ENCODE results near the gene SELENOK. TPM values are rescaled to one million over a fixed set of nuclear protein-coding genes. Genes with fewer than 3 reads are reported as not detected.

SELENOK gene
- total RNA-seq: 10 to 100 TPM; 47.0 to 47.1 TPM
- 88.0 TPM for polyA plus RNA-seq (2013, experiment 1 of 2)
- 85.5 TPM for polyA plus RNA-seq (2013, experiment 2 of 2)
- long read RNA-seq, experiment 1, transcript SELENOK-204 (5 exons, 1,633 nt): major isoform, 22 of 28 reads
- long read RNA-seq, experiment 1, partial matches to known transcripts: 1 of 28 reads
- long read RNA-seq, experiment 1, other reads (novel, unspliced or antisense): 5 of 28 reads
- long read RNA-seq, experiment 2, transcript SELENOK-204 (5 exons, 1,633 nt): major isoform, 102 of 103 reads
- long read RNA-seq, experiment 2, partial matches to known transcripts: 1 of 103 reads
- long read RNA-seq, experiment 2, other reads (novel, unspliced or antisense): 0 of 103 reads
- long read RNA-seq, experiment 3, transcript SELENOK-204 (5 exons, 1,633 nt): major isoform, 47 of 51 reads
- long read RNA-seq, experiment 3, partial matches to known transcripts: 1 of 51 reads
- long read RNA-seq, experiment 3, other reads (novel, unspliced or antisense): 3 of 51 reads
- long read RNA-seq, experiment 4, transcript SELENOK-204 (5 exons, 1,633 nt): major isoform, 90 of 92 reads
- long read RNA-seq, experiment 4, partial matches to known transcripts: 1 of 92 reads
- long read RNA-seq, experiment 4, other reads (novel, unspliced or antisense): 1 of 92 reads

DNA sequence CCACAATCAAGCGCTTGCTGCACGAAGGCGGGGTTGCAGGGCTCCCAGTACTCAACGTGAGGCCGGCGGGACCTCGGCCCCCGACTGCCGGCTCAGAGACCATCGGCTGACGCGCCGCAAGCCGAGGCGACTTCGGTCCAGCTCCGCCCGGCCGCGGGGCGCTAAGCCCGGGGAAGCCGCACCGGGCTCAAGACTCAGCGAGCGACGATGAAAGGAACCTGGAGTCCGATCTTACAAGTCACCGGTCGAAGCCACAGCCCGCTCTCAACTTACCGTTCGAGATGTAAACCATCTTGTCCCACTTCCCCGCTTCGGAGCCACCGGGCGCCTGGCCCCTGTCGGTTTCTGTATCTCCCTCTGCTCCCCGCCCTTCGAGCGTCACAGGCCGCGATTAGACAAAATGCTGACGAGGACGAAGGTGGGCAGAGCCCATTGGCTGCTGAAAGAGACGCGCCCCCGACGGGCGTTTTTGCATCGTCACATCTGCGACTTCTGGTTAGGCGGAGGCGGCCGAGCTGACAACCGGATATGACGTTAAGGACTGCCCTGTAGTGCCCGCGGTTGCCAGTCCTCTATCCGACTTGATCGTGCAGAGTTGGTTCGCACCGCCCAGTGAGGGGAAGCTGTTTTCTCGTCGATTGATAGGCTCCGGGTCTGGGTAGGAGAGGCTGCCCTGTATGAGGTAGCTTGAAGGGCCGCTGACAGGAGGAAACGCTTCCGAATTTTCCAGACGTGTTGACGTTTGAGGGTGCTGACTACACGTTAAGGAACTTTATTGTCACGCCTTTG is at the start of gene SELENOK:
TSS of gene SELENOK (minus strand) at position 363 of the 789 bp plus-strand sequence.
- H3K36me3 Mint-ChIP-seq (ENCODE audit: low read depth): peaks cover 18% of the 10 kb centered on the region
- 0 to 2% methylated on average over 29 to 73 of the region's 73 CpGs for WGBS, 2 experiments (ENCODE audit: insufficient coverage in 1 of 2, insufficient read length in 1 of 2)
- H3K27ac Mint-ChIP-seq: peak within 1 kb of the TSS; percentile 100
- Histone ChIP-seq H3K27me3 (ENCODE audit: control insufficient read depth, insufficient read depth, low read length, poor library complexity, severe bottlenecking) (peaks cover 24% of the 10 kb centered on the region), H3K9ac (ENCODE audit: extremely low read depth, low read length, poor library complexity, severe bottlenecking) (peak within 1 kb of the TSS; percentile 96), H3K4me3 (ENCODE audit: low read length) (peak within 1 kb of the TSS; percentile 98), H3K4me1 (ENCODE audit: control insufficient read depth, insufficient read depth, low read length) (no peaks in the 10 kb centered on the region), H3K27ac (ENCODE audit: low read depth, low read length) (peak within 1 kb of the TSS; percentile 86), H3K36me3 (ENCODE audit: control insufficient read depth, insufficient read depth, low read length) (peaks cover 18% of the 10 kb centered on the region), H3K9me3 (ENCODE audit: control insufficient read depth, low read length) (no peaks in the 10 kb centered on the region)
- H3K4me1 Mint-ChIP-seq: peaks cover 16% of the 10 kb centered on the region
- H3K9me3 Mint-ChIP-seq: no peaks in the 10 kb centered on the region
- DNase-seq: peak; percentile 99
- TF ChIP-seq, protein P1, sequence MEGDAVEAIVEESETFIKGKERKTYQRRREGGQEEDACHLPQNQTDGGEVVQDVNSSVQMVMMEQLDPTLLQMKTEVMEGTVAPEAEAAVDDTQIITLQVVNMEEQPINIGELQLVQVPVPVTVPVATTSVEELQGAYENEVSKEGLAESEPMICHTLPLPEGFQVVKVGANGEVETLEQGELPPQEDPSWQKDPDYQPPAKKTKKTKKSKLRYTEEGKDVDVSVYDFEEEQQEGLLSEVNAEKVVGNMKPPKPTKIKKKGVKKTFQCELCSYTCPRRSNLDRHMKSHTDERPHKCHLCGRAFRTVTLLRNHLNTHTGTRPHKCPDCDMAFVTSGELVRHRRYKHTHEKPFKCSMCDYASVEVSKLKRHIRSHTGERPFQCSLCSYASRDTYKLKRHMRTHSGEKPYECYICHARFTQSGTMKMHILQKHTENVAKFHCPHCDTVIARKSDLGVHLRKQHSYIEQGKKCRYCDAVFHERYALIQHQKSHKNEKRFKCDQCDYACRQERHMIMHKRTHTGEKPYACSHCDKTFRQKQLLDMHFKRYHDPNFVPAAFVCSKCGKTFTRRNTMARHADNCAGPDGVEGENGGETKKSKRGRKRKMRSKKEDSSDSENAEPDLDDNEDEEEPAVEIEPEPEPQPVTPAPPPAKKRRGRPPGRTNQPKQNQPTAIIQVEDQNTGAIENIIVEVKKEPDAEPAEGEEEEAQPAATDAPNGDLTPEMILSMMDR (conservative IDR thresholded peaks at IDR 0.05): no peak
- peaks cover 24% of the 10 kb centered on the region for H3K27me3 Mint-ChIP-seq (ENCODE audit: insufficient read depth)
- peak within 1 kb of the TSS; percentile 92 for H3K4me3 Mint-ChIP-seq

DNA sequence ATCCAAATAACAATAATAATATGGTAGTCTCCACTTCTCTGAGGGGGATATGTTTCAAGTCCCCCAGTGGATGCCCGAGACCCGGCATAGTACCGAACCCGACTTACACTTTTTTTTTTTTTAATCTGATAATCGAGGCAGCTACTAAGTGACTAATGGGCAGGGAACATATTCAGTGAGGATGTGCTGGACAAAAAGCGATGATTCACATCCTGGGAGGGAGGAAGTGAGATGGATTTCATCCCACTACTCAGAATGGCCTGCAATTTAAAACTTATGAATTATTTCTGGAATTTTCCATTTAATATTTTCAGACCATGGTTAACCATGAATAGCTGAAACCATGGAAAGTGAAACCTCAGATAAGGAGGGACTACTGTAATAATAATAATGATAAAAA is 49.5 kb upstream of the SELENOK start:
- H3K36me3 Mint-ChIP-seq (ENCODE audit: low read depth): peaks cover under 1% of the 10 kb centered on the region
- no peak overlapping the region for H3K27ac Mint-ChIP-seq
- 94 to 100% methylated on average over 1 to 6 of the region's 6 CpGs for WGBS, 2 experiments (ENCODE audit: insufficient coverage in 1 of 2, insufficient read length in 1 of 2)
- H3K4me3 Mint-ChIP-seq: no peak overlapping the region
- Histone ChIP-seq H3K27me3 (ENCODE audit: control insufficient read depth, insufficient read depth, low read length, poor library complexity, severe bottlenecking) (peaks cover 85% of the 10 kb centered on the region), H3K9ac (ENCODE audit: extremely low read depth, low read length, poor library complexity, severe bottlenecking) (no peak overlapping the region), H3K36me3 (ENCODE audit: control insufficient read depth, insufficient read depth, low read length) (no peaks in the 10 kb centered on the region), H3K4me1 (ENCODE audit: control insufficient read depth, insufficient read depth, low read length) (no peaks in the 10 kb centered on the region), H3K9me3 (ENCODE audit: control insufficient read depth, low read length) (peaks cover 12% of the 10 kb centered on the region), H3K4me3 (ENCODE audit: low read length) (no peak overlapping the region), H3K27ac (ENCODE audit: low read depth, low read length) (no peak overlapping the region)
- peaks cover 76% of the 10 kb centered on the region for H3K27me3 Mint-ChIP-seq (ENCODE audit: insufficient read depth)
- H3K4me1 Mint-ChIP-seq: peaks cover 6% of the 10 kb centered on the region
- TF ChIP-seq, protein P1 (conservative IDR thresholded peaks at IDR 0.05): no peak
- H3K9me3 Mint-ChIP-seq: peaks cover 9% of the 10 kb centered on the region
- no peak for DNase-seq

DNA sequence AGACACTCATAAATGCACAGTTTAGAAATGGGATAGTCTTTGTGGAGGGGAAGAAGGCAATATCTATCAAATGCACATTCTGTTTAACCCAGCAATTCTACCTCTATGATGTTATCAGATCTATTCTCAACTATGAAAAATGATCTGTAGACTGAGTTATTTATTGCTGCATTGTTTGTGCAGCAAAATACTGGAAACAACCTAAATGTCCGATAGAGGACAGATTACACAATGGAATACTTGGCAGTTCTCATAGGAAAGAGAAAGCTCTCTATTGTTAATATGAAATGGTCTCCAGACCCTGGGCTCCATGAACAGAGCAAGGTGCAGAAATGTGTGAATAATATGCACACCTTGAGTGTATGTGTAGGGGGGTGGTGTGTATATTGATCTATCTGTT is 49.0 kb upstream of the SELENOK start:
- peaks cover 12% of the 10 kb centered on the region for H3K9me3 ChIP-seq (ENCODE audit: control insufficient read depth, low read length)
- Mint-ChIP-seq H3K36me3 (ENCODE audit: low read depth) (no peaks in the 10 kb centered on the region), H3K27ac (no peak overlapping the region)

More for the DNA sequence above, 49.0 kb upstream of the SELENOK start:
- Histone ChIP-seq H3K9ac (ENCODE audit: extremely low read depth, low read length, poor library complexity, severe bottlenecking) (no peak overlapping the region), H3K4me1 (ENCODE audit: control insufficient read depth, insufficient read depth, low read length) (no peaks in the 10 kb centered on the region), H3K27ac (ENCODE audit: low read depth, low read length) (no peak overlapping the region), H3K36me3 (ENCODE audit: control insufficient read depth, insufficient read depth, low read length) (no peaks in the 10 kb centered on the region), H3K27me3 (ENCODE audit: control insufficient read depth, insufficient read depth, low read length, poor library complexity, severe bottlenecking) (peaks cover 87% of the 10 kb centered on the region), H3K4me3 (ENCODE audit: low read length) (no peak overlapping the region)
- 87 to 88% methylated on average over 1 of the region's 1 CpG for WGBS, 2 experiments (ENCODE audit: insufficient coverage in 1 of 2, insufficient read length in 1 of 2)
- Mint-ChIP-seq H3K4me1 (peaks cover 6% of the 10 kb centered on the region), H3K9me3 (peaks cover 7% of the 10 kb centered on the region), H3K27me3 (ENCODE audit: insufficient read depth) (peaks cover 76% of the 10 kb centered on the region), H3K4me3 (no peak overlapping the region)
- TF ChIP-seq, protein P1 (conservative IDR thresholded peaks at IDR 0.05): no peak
- no peak for DNase-seq
